ENCODE results near the gene ADAT2. TPM values are rescaled to one million over a fixed set of nuclear protein-coding genes. Genes with fewer than 3 reads are reported as not detected.

Gene ADAT2
- total RNA-seq, 1 donor from 2014 or later = 6.2 TPM

GRCh38 chr6:143405373-143406154, 44.9 kb downstream of the ADAT2 start:
- no peaks in the 10 kb centered on the region for H3K27me3 ChIP-seq (ENCODE audit: low read depth)
- no peaks in the 10 kb centered on the region for H3K36me3 ChIP-seq
- H3K4me1 ChIP-seq = peaks cover 8% of the 10 kb centered on the region
- intact Hi-C loops (cut with DNase I) = no loop called here
- DNase-seq (no peak), ATAC-seq (no peak)
- TF ChIP-seq CTCF (IDR thresholded peaks at IDR 0.05) = no peak
- H3K4me3 ChIP-seq = no peak overlapping the region
- no peak overlapping the region for H3K27ac ChIP-seq
- no peaks in the 10 kb centered on the region for H3K9me3 ChIP-seq

GRCh38 chr6:143402721-143403336, 47.7 kb downstream of the ADAT2 start:
- no peaks in the 10 kb centered on the region for H3K9me3 ChIP-seq
- ATAC-seq = no peak
- H3K27ac ChIP-seq = no peak overlapping the region
- no peaks in the 10 kb centered on the region for H3K27me3 ChIP-seq (ENCODE audit: low read depth)
- no peak for TF ChIP-seq CTCF (IDR thresholded peaks at IDR 0.05)
- H3K4me3 ChIP-seq = no peak overlapping the region
- H3K36me3 ChIP-seq = no peaks in the 10 kb centered on the region
- DNase-seq = no peak
- peaks cover 13% of the 10 kb centered on the region for H3K4me1 ChIP-seq
- intact Hi-C loops (cut with DNase I) = no loop called here

- intact Hi-C loops (cut with DNase I) = no loop called here
- ATAC-seq = no peak
- no peaks in the 10 kb centered on the region for H3K36me3 ChIP-seq
- H3K27me3 ChIP-seq (ENCODE audit: low read depth) = no peaks in the 10 kb centered on the region
- DNase-seq = no peak
- peaks cover 16% of the 10 kb centered on the region for H3K4me1 ChIP-seq
- TF ChIP-seq CTCF (IDR thresholded peaks at IDR 0.05) = no peak
- no peak overlapping the region for H3K4me3 ChIP-seq
- H3K9me3 ChIP-seq = no peaks in the 10 kb centered on the region
- H3K27ac ChIP-seq = no peak overlapping the region
Measured at GRCh38 chr6:143401636-143402370, 48.7 kb downstream of the ADAT2 start.

DNA sequence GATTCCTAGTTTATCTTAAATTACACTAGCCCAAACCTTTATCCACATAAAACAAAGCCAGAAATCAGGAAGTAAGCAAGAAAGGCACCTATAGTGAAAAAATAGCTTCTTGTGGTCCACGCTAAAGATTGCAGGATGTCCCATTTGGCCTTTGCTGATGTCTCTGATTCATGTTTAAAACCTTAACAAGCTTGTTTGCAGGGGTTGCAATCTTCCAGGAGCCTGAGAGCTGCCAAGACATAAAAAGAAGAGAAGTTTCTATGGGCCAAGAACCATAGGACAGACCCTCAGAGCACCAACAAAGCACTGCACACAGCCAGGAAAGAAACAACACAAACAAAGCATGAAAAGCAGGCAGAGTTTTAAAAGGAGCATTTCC, 49.4 kb downstream of the ADAT2 start:
- no peaks in the 10 kb centered on the region for H3K27me3 ChIP-seq (ENCODE audit: low read depth)

More for the DNA sequence above, 49.4 kb downstream of the ADAT2 start:
- no peak overlapping the region for H3K4me3 ChIP-seq
- TF ChIP-seq CTCF (IDR thresholded peaks at IDR 0.05) = no peak
- H3K36me3 ChIP-seq = no peaks in the 10 kb centered on the region
- intact Hi-C loops (cut with DNase I) = no loop called here
- ATAC-seq (no peak), DNase-seq (no peak)
- H3K9me3 ChIP-seq = no peaks in the 10 kb centered on the region
- H3K4me1 ChIP-seq = peaks cover 17% of the 10 kb centered on the region
- no peak overlapping the region for H3K27ac ChIP-seq
